Body of pancreas (tissue), 4 donors: ENCODE measurements around the gene TIE1. TPM values are rescaled to one million over a fixed set of nuclear protein-coding genes. Genes with fewer than 3 reads are reported as not detected.

Source experiments
- ATAC-seq: fragments of 150-250 bp; one replicate; pipeline ENCODE4 v1.9.1; 2016
- DNase-seq, 4 donors: peaks; one replicate each; pipeline ENCODE4 v3.0.0-alpha.2; 2019
- H3K27ac ChIP-seq, 4 donors: fragments of 200-600 bp; sonication (generic); 1 replicate in 3 of 4; 2 replicates in 1 of 4; pipeline versions ENCODE4 v1.5.1 to v1.6.1; 2016 to 2019; ENCODE audit warnings: mild to moderate bottlenecking in 1 of 4, mixed read lengths in 1 of 4, moderate library complexity in 1 of 4
- H3K27me3 ChIP-seq, 2 donors: fragments of 200-600 bp; sonication (generic); one replicate each; pipeline ENCODE4 v1.6.0; 2016; ENCODE audit warnings: mild to moderate bottlenecking in 1 of 2
- H3K36me3 ChIP-seq, 2 donors: fragments of 200-600 bp; sonication (generic); replicated peaks in 1 of 2; 2 replicates each; pipeline ENCODE4 v1.5.1; 2016; ENCODE audit warnings: low read depth in 2 of 2; ENCODE audit not compliant: insufficient read depth in 1 of 2
- H3K4me1 ChIP-seq: fragments of 200-600 bp; sonication (generic); one replicate; pipeline ENCODE4 v1.6.0; 2016
- H3K4me3 ChIP-seq, 2 donors: fragments of 200-600 bp; sonication (generic); 1 replicate in 1 of 2; 2 replicates in 1 of 2; pipeline ENCODE4 v1.5.1; 2016 to 2019
- H3K9me3 ChIP-seq, 3 donors: fragments of 200-600 bp; sonication (generic); 1 replicate in 2 of 3; 2 replicates in 1 of 3; pipeline ENCODE4 v1.5.1; 2016
- CTCF ChIP-seq, 7 experiments: fragments of 450-650 bp in 4 of 7; fragments of 200-600 bp in 3 of 7; sonication (generic) in 3 of 7; IDR thresholded peaks; one replicate each; pipeline ENCODE4 v1.5.1; 2016 to 2019; ENCODE audit warnings: antibody characterized with exemption in 7 of 7
- POLR2A ChIP-seq, 3 donors: fragments of 450-650 bp; IDR thresholded peaks; one replicate each; pipeline ENCODE4 v1.6.1; 2016; ENCODE audit warnings: antibody characterized with exemption in 3 of 3, mild to moderate bottlenecking in 2 of 3
- WGBS, 2 donors: methylation state at CpG; one replicate each; pipeline ENCODE4 v1.1.5; 2017; 5-methylcytosine and 5-hydroxymethylcytosine counted together
- intact Hi-C: fragments of 100-400 bp; cut with DNase I; formaldehyde crosslinking; loops from one replicate; pipeline ENCODE4 v1.15.1; 2023
- total RNA-seq, 2 donors: library from RNA; depleted of rRNA; stranded (reverse); fragments of >200 nt; gene quantifications; one replicate each; pipeline ENCODE4 v1.1.0, GENCODE V29; 2016

Gene TIE1
- total RNA-seq, 2 donors from 2014 or later = 12.2 to 14.0 TPM

- intact Hi-C loops = no loop called here
- H3K27ac ChIP-seq = peak overlapping the region in 1 of 4 donors; percentile 1
- DNase-seq (no peak), ATAC-seq (no peak)
- WGBS, 2 donors = 96% methylated on average over 1 of the region's 1 CpG
- peaks cover 41% of the 10 kb centered on the region for H3K4me1 ChIP-seq
- H3K36me3 ChIP-seq = no peaks in the 10 kb centered on the region
- TF ChIP-seq CTCF (IDR thresholded peaks at IDR 0.05) (no peak), POLR2A (IDR thresholded peaks at IDR 0.05) (no peak)
- H3K9me3 ChIP-seq = no peaks in the 10 kb centered on the region
- no peaks in the 10 kb centered on the region for H3K27me3 ChIP-seq
- no peak overlapping the region for H3K4me3 ChIP-seq
Observed at GRCh38 chr1:43266881-43267280, 33.9 kb upstream of the TIE1 start.

- Histone ChIP-seq H3K9me3 (no peaks in the 10 kb centered on the region), H3K27me3 (no peaks in the 10 kb centered on the region), H3K27ac (peak overlapping the region in 3 of 4 donors; percentile 1 to 50 (median 16)), H3K4me1 (peaks cover 41% of the 10 kb centered on the region), H3K36me3 (no peaks in the 10 kb centered on the region), H3K4me3 (no peak overlapping the region)
- intact Hi-C loops = no loop called here
- DNase-seq (peak in 1 of 4 donors; percentile 30), ATAC-seq (no peak)
- TF ChIP-seq POLR2A (IDR thresholded peaks at IDR 0.05) = no peak
- WGBS, 2 donors = 56 to 63% methylated on average over 9 of the region's 9 CpGs
Observed at GRCh38 chr1:43267291-43267805, 33.4 kb upstream of the TIE1 start.

- H3K4me3 ChIP-seq = no peak overlapping the region
- 63 to 75% methylated on average over 3 of the region's 3 CpGs for WGBS, 2 donors
- TF ChIP-seq CTCF (IDR thresholded peaks at IDR 0.05) (no peak), POLR2A (IDR thresholded peaks at IDR 0.05) (no peak)
- peak overlapping the region in 3 of 4 donors; percentile 1 to 50 (median 16) for H3K27ac ChIP-seq
- no peaks in the 10 kb centered on the region for H3K9me3 ChIP-seq
- ATAC-seq (no peak), DNase-seq (peak in 1 of 4 donors; percentile 0)
- H3K36me3 ChIP-seq = no peaks in the 10 kb centered on the region
- peaks cover 44% of the 10 kb centered on the region for H3K4me1 ChIP-seq
- H3K27me3 ChIP-seq = no peaks in the 10 kb centered on the region
- intact Hi-C loops = no loop called here
Observed at GRCh38 chr1:43267818-43268425, 32.9 kb upstream of the TIE1 start.

GRCh38 chr1:43269627-43270375 is 31.0 kb upstream of the TIE1 start, which contains the start of gene TMEM125:
TMEM125 (plus strand) TSS chr1:43269983; CDS start chr1:43272723, 2,740 bp downstream.
- no peaks in the 10 kb centered on the region for H3K27me3 ChIP-seq
- peak within 1 kb of the TSS; percentile 72 to 84 (median 79) for H3K27ac ChIP-seq
- peak within 1 kb of the TSS; percentile 14 to 23 for H3K4me3 ChIP-seq
- H3K36me3 ChIP-seq = no peaks in the 10 kb centered on the region
- peak in 3 of 4 donors; percentile 29 to 66 (median 63) for DNase-seq
- no peaks in the 10 kb centered on the region for H3K9me3 ChIP-seq
- ATAC-seq = no peak
- WGBS, 2 donors = 51 to 57% methylated on average over 7 of the region's 7 CpGs
- TF ChIP-seq CTCF (IDR thresholded peaks at IDR 0.05) (no peak), POLR2A (IDR thresholded peaks at IDR 0.05) (no peak)
- H3K4me1 ChIP-seq = peaks cover 53% of the 10 kb centered on the region
- intact Hi-C loops = no loop called here

GRCh38 chr1:43270421-43271095 is 30.2 kb upstream of the TIE1 start:
- Histone ChIP-seq H3K9me3 (no peaks in the 10 kb centered on the region), H3K27ac (peak overlapping the region; percentile 72 to 84 (median 79)), H3K27me3 (no peaks in the 10 kb centered on the region), H3K36me3 (no peaks in the 10 kb centered on the region), H3K4me3 (peak overlapping the region; percentile 14 to 23), H3K4me1 (peaks cover 51% of the 10 kb centered on the region)
- DNase-seq (peak; percentile 92 to 96 (median 95)), ATAC-seq (peak; percentile 95)
- intact Hi-C loops = no loop called here
- TF ChIP-seq POLR2A (IDR thresholded peaks at IDR 0.05) (peak; percentile 67 to 87 (median 79)), CTCF (IDR thresholded peaks at IDR 0.05) (no peak)
- 3% methylated on average over 17 to 29 of the region's 29 CpGs for WGBS, 2 donors
